ENCODE results near the gene HSDL1. TPM values are rescaled to one million over a fixed set of nuclear protein-coding genes. Genes with fewer than 3 reads are reported as not detected.
"Not testable (repeated sequence)": the region's sequence is repeated elsewhere in the genome, so short reads cannot be mapped to it uniquely, and the experiment has no call there.

The HSDL1 gene
- polyA plus RNA-seq, 1 donor from 2014 or later, result 217 TPM

DNA sequence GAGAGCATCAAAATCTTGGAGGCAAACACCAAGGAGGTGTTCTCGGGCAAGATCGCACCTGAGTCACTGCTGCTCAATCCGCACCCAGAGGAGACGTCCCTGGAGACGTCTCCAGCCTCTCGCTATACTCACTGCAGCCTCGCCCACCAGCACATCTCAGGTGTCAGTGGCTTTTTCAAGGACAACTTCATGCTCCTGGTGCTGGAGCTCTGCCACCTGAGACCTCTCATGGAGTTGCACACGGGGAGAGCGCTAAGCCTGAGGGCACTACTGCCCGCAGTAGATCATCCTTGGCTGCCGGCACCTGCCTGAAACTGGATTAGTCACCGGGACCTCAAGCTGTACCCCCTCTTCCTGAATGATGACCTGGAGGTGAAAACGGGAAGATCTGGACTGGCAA lies 25.6 kb downstream of the HSDL1 start:
- Histone ChIP-seq H3K27ac (ENCODE audit: low read length) (no peak overlapping the region), H3K4me3 (ENCODE audit: low read length) (no peak overlapping the region), H3K9ac (ENCODE audit: low read length) (no peak overlapping the region), H3F3A (ENCODE audit: insufficient read depth, low read length, poor library complexity, severe bottlenecking) (no peaks in the 10 kb centered on the region), H3K9me3 (ENCODE audit: low read length) (no peaks in the 10 kb centered on the region), H3K79me2 (replicated peaks; ENCODE audit: insufficient read depth, low read length) (peaks cover 17% of the 10 kb centered on the region), H4K20me1 (ENCODE audit: insufficient read depth) (no peaks in the 10 kb centered on the region), H3K36me3 (ENCODE audit: insufficient read depth, low read length) (peaks cover 13% of the 10 kb centered on the region), H3K4me2 (ENCODE audit: low read length) (no peak overlapping the region), H3K9me2 (ENCODE audit: insufficient read depth, low read length) (no peaks in the 10 kb centered on the region), H3K27me3 (ENCODE audit: insufficient read depth, low read depth, low read length) (no peaks in the 10 kb centered on the region), H2AFZ (ENCODE audit: low read depth, low read length) (no peak overlapping the region)
- TF ChIP-seq CTCF (IDR thresholded peaks at IDR 0.05; ENCODE audit: poor library complexity, severe bottlenecking) (no peak), EZH2 (IDR thresholded peaks at IDR 0.05; ENCODE audit: borderline replicate concordance, insufficient read depth, low read length, poor library complexity, severe bottlenecking) (no peak), POLR2AphosphoS5 (IDR thresholded peaks at IDR 0.05) (no peak), TAF1 (IDR thresholded peaks at IDR 0.05; ENCODE audit: low read depth) (no peak), EP300 (conservative IDR thresholded peaks at IDR 0.05; ENCODE audit: poor library complexity, severe bottlenecking) (no peak), SMC3 (conservative IDR thresholded peaks at IDR 0.05; ENCODE audit: poor library complexity) (no peak), RAD21 (conservative IDR thresholded peaks at IDR 0.05) (no peak), MXI1 (conservative IDR thresholded peaks at IDR 0.05; ENCODE audit: poor library complexity, severe bottlenecking) (no peak)
- TF ChIP-seq, protein P1, sequence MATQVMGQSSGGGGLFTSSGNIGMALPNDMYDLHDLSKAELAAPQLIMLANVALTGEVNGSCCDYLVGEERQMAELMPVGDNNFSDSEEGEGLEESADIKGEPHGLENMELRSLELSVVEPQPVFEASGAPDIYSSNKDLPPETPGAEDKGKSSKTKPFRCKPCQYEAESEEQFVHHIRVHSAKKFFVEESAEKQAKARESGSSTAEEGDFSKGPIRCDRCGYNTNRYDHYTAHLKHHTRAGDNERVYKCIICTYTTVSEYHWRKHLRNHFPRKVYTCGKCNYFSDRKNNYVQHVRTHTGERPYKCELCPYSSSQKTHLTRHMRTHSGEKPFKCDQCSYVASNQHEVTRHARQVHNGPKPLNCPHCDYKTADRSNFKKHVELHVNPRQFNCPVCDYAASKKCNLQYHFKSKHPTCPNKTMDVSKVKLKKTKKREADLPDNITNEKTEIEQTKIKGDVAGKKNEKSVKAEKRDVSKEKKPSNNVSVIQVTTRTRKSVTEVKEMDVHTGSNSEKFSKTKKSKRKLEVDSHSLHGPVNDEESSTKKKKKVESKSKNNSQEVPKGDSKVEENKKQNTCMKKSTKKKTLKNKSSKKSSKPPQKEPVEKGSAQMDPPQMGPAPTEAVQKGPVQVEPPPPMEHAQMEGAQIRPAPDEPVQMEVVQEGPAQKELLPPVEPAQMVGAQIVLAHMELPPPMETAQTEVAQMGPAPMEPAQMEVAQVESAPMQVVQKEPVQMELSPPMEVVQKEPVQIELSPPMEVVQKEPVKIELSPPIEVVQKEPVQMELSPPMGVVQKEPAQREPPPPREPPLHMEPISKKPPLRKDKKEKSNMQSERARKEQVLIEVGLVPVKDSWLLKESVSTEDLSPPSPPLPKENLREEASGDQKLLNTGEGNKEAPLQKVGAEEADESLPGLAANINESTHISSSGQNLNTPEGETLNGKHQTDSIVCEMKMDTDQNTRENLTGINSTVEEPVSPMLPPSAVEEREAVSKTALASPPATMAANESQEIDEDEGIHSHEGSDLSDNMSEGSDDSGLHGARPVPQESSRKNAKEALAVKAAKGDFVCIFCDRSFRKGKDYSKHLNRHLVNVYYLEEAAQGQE (IDR thresholded peaks at IDR 0.05; ENCODE audit: borderline replicate concordance), result no peak

GRCh38 chr16:84118315-84118714 lies 26.7 kb downstream of the HSDL1 start:
- H4K20me1 ChIP-seq (ENCODE audit: insufficient read depth); H3K9me3 ChIP-seq (ENCODE audit: low read length); H3K4me2 ChIP-seq (ENCODE audit: low read length): not testable (repeated sequence)

GRCh38 chr16:84117494-84117843 lies 27.5 kb downstream of the HSDL1 start:
- Histone ChIP-seq H4K20me1 (ENCODE audit: insufficient read depth) (no peaks in the 10 kb centered on the region), H3K4me3 (ENCODE audit: low read length) (peak overlapping the region; percentile 100), H3K79me2 (replicated peaks; ENCODE audit: insufficient read depth, low read length) (peaks cover 33% of the 10 kb centered on the region), H3F3A (ENCODE audit: insufficient read depth, low read length, poor library complexity, severe bottlenecking) (no peaks in the 10 kb centered on the region), H3K4me2 (ENCODE audit: low read length) (peak overlapping the region; percentile 92), H3K9me3 (ENCODE audit: low read length) (no peaks in the 10 kb centered on the region), H3K36me3 (ENCODE audit: insufficient read depth, low read length) (peaks cover 4% of the 10 kb centered on the region), H3K9ac (ENCODE audit: low read length) (peak overlapping the region; percentile 89), H2AFZ (ENCODE audit: low read depth, low read length) (peak overlapping the region; percentile 83), H3K27ac (ENCODE audit: low read length) (peak overlapping the region; percentile 88), H3K27me3 (ENCODE audit: insufficient read depth, low read depth, low read length) (no peaks in the 10 kb centered on the region), H3K9me2 (ENCODE audit: insufficient read depth, low read length) (no peaks in the 10 kb centered on the region)
- no peak for TF ChIP-seq SMC3 (conservative IDR thresholded peaks at IDR 0.05; ENCODE audit: poor library complexity)
- TF ChIP-seq TAF1 (IDR thresholded peaks at IDR 0.05; ENCODE audit: low read depth), result no peak
- TF ChIP-seq POLR2AphosphoS5 (IDR thresholded peaks at IDR 0.05), result no peak
- TF ChIP-seq, protein P1 (IDR thresholded peaks at IDR 0.05; ENCODE audit: borderline replicate concordance), result no peak
- no peak for TF ChIP-seq CTCF (IDR thresholded peaks at IDR 0.05; ENCODE audit: poor library complexity, severe bottlenecking)
- no peak for TF ChIP-seq RAD21 (conservative IDR thresholded peaks at IDR 0.05)
- no peak for TF ChIP-seq MXI1 (conservative IDR thresholded peaks at IDR 0.05; ENCODE audit: poor library complexity, severe bottlenecking)
- no peak for TF ChIP-seq EZH2 (IDR thresholded peaks at IDR 0.05; ENCODE audit: borderline replicate concordance, insufficient read depth, low read length, poor library complexity, severe bottlenecking)
- TF ChIP-seq EP300 (conservative IDR thresholded peaks at IDR 0.05; ENCODE audit: poor library complexity, severe bottlenecking), result no peak

More at GRCh38 chr16:84118315-84118714, 26.7 kb downstream of the HSDL1 start:
- H3K79me2 ChIP-seq (replicated peaks; ENCODE audit: insufficient read depth, low read length), result peaks cover 25% of the 10 kb centered on the region
- H3K9ac ChIP-seq (ENCODE audit: low read length); H3K27me3 ChIP-seq (ENCODE audit: insufficient read depth, low read depth, low read length); H3K4me3 ChIP-seq (ENCODE audit: low read length); H3K27ac ChIP-seq (ENCODE audit: low read length); H2AFZ ChIP-seq (ENCODE audit: low read depth, low read length); H3F3A ChIP-seq (ENCODE audit: insufficient read depth, low read length, poor library complexity, severe bottlenecking); H3K9me2 ChIP-seq (ENCODE audit: insufficient read depth, low read length): not testable (repeated sequence)
- peaks cover 12% of the 10 kb centered on the region for H3K36me3 ChIP-seq (ENCODE audit: insufficient read depth, low read length)
